Measurements from ENCODE around the gene MAGEB10.
"Not testable (repeated sequence)": the region's sequence is repeated elsewhere in the genome, so short reads cannot be mapped to it uniquely, and the experiment has no call there.

MAGEB10 gene

GRCh38 chrX:27807690-27808089, at the start of gene MAGEB10:
MAGEB10 (plus strand) TSS chrX:27807990; CDS start chrX:27821307, 13,317 bp downstream.
- no peak for DNase-seq

- DNase-seq, result no peak
These were observed 42.1 kb upstream of the MAGEB10 start for GRCh38 chrX:27765718-27766117.

- DNase-seq, result no peak
These were observed 40.4 kb upstream of the MAGEB10 start for GRCh38 chrX:27767387-27767786.

GRCh38 chrX:27775984-27776383, 31.8 kb upstream of the MAGEB10 start:
- DNase-seq, result no peak

- DNase-seq, result no peak
These were observed 11.0 kb upstream of the MAGEB10 start for GRCh38 chrX:27796640-27797257.

- DNase-seq, result no peak
These were observed 10.2 kb upstream of the MAGEB10 start for GRCh38 chrX:27797575-27797974.

- DNase-seq, result no peak
These were observed 436 bp downstream of the MAGEB10 start for GRCh38 chrX:27808226-27808625.

GRCh38 chrX:27808991-27809859, 1.4 kb downstream of the MAGEB10 start:
- not testable (repeated sequence) for DNase-seq

- no peak for DNase-seq
These were observed 7.4 kb downstream of the MAGEB10 start for GRCh38 chrX:27815209-27815608.

- DNase-seq, result no peak
These were observed 16.0 kb downstream of the MAGEB10 start for GRCh38 chrX:27823812-27824211.

GRCh38 chrX:27838185-27838584, 30.4 kb downstream of the MAGEB10 start:
- no peak for DNase-seq

GRCh38 chrX:27840881-27841280, 33.1 kb downstream of the MAGEB10 start:
- DNase-seq, result no peak

GRCh38 chrX:27842859-27843258, 35.1 kb downstream of the MAGEB10 start:
- no peak for DNase-seq

GRCh38 chrX:27860337-27860736, 52.5 kb downstream of the MAGEB10 start:
- no peak for DNase-seq

- no peak for DNase-seq
These were observed 56.0 kb downstream of the MAGEB10 start for GRCh38 chrX:27863809-27864208.
